ENCODE results near the gene HSD11B1L.

The HSD11B1L gene

GRCh38 chr19:5641171-5641570 lies 39.7 kb upstream of the HSD11B1L start:
- DNase-seq (ENCODE audit: low read depth) = no peak
- no peak overlapping the region for H3K4me3 ChIP-seq (ENCODE audit: low read length)
- no peak for TF ChIP-seq CTCF (conservative IDR thresholded peaks at IDR 0.05; ENCODE audit: low read depth, low read length)

GRCh38 chr19:5642204-5642603 lies 38.6 kb upstream of the HSD11B1L start:
- no peak for DNase-seq (ENCODE audit: low read depth)
- TF ChIP-seq CTCF (conservative IDR thresholded peaks at IDR 0.05; ENCODE audit: low read depth, low read length) = no peak
- H3K4me3 ChIP-seq (ENCODE audit: low read length) = no peak overlapping the region

GRCh38 chr19:5643060-5643459 lies 37.8 kb upstream of the HSD11B1L start:
- no peak for DNase-seq (ENCODE audit: low read depth)
- TF ChIP-seq CTCF (conservative IDR thresholded peaks at IDR 0.05; ENCODE audit: low read depth, low read length) = no peak
- H3K4me3 ChIP-seq (ENCODE audit: low read length) = no peak overlapping the region

GRCh38 chr19:5644037-5644436 lies 36.8 kb upstream of the HSD11B1L start:
- no peak for TF ChIP-seq CTCF (conservative IDR thresholded peaks at IDR 0.05; ENCODE audit: low read depth, low read length)
- DNase-seq (ENCODE audit: low read depth) = no peak
- H3K4me3 ChIP-seq (ENCODE audit: low read length) = no peak overlapping the region

- DNase-seq (ENCODE audit: low read depth) = no peak
- TF ChIP-seq CTCF (conservative IDR thresholded peaks at IDR 0.05; ENCODE audit: low read depth, low read length) = no peak
These were observed 35.4 kb upstream of the HSD11B1L start for GRCh38 chr19:5645409-5645808.

GRCh38 chr19:5646703-5647102 lies 34.1 kb upstream of the HSD11B1L start:
- no peak for DNase-seq (ENCODE audit: low read depth)
- H3K4me3 ChIP-seq (ENCODE audit: low read length) = no peak overlapping the region
- TF ChIP-seq CTCF (conservative IDR thresholded peaks at IDR 0.05; ENCODE audit: low read depth, low read length) = no peak

More at GRCh38 chr19:5645409-5645808, 35.4 kb upstream of the HSD11B1L start:
- no peak overlapping the region for H3K4me3 ChIP-seq (ENCODE audit: low read length)

- DNase-seq (ENCODE audit: low read depth) = no peak
- H3K4me3 ChIP-seq (ENCODE audit: low read length) = no peak overlapping the region
- TF ChIP-seq CTCF (conservative IDR thresholded peaks at IDR 0.05; ENCODE audit: low read depth, low read length) = no peak
These were observed 32.4 kb upstream of the HSD11B1L start for GRCh38 chr19:5648464-5648863.

All from retinal pigment epithelial cell (primary cell).